H1 (cell line): ENCODE data around the gene AKR1C2. TPM values are rescaled to one million over a fixed set of nuclear protein-coding genes. Genes with fewer than 3 reads are reported as not detected.

ENCODE experiments used
- CTCF ChIA-PET: fragments of 300-600 bp; sonication (Branson Sonifier 250); formaldehyde crosslinking; loops from one replicate; lab custom pipeline; 2021; ENCODE audit not compliant: partially characterized antibody; lab: Charles Lee
- POLR2A ChIA-PET: fragments of 300-600 bp; sonication (Branson Sonifier 250); formaldehyde crosslinking; loops from one replicate; lab custom pipeline; 2021; ENCODE audit warnings: inconsistent platforms; ENCODE audit not compliant: partially characterized antibody; lab: Charles Lee
- DNase-seq, 2 experiments: peaks; one replicate each; pipeline versions ENCODE4 v3.0.0 to v3.0.0-alpha.2; 2010 to 2022; ENCODE audit warnings: low spot score in 2 of 2, low read depth in 1 of 2, mixed read lengths in 1 of 2
- FAIRE-seq: peaks from 2 replicates; lab custom pipeline; 2011; peaks lifted over from hg19 to GRCh38; lab: Jason Lieb, UNC
- H2AFZ ChIP-seq: 2 replicates; pipeline ENCODE4 v1.8.1; 2012; ENCODE audit warnings: low read length, inconsistent platforms
- H2AK5ac ChIP-seq: 2 replicates; pipeline ENCODE4 v1.6.1; 2013; ENCODE audit warnings: low read depth, low read length
- H2BK120ac ChIP-seq: replicated peaks from 2 replicates; pipeline ENCODE3; 2013; ENCODE audit warnings: low read depth, low read length, inconsistent platforms
- H2BK12ac ChIP-seq: 2 replicates; pipeline ENCODE4 v1.6.1; 2013; ENCODE audit warnings: low read depth, low read length
- H2BK15ac ChIP-seq: 2 replicates; pipeline ENCODE4 v1.6.1; 2013; ENCODE audit warnings: low read length
- H2BK20ac ChIP-seq: 2 replicates; pipeline ENCODE4 v1.6.1; 2013; ENCODE audit warnings: low read length
- H2BK5ac ChIP-seq: 2 replicates; pipeline ENCODE4 v1.6.1; 2013; ENCODE audit warnings: low read depth, low read length
- H3K14ac ChIP-seq: 2 replicates; pipeline ENCODE4 v1.6.1; 2013; ENCODE audit warnings: inconsistent platforms; ENCODE audit not compliant: insufficient read length
- H3K18ac ChIP-seq: 2 replicates; pipeline ENCODE4 v1.6.1; 2013; ENCODE audit warnings: low read length; ENCODE audit errors: extremely low read depth
- H3K23ac ChIP-seq: 2 replicates; pipeline ENCODE4 v1.6.1; 2013; ENCODE audit warnings: inconsistent platforms; ENCODE audit not compliant: insufficient read length
- H3K23me2 ChIP-seq: 2 replicates; pipeline ENCODE4 v1.6.1; 2013; ENCODE audit warnings: low read depth, low read length
- H3K27ac ChIP-seq: 2 replicates; pipeline ENCODE4 v1.6.1; 2011; ENCODE audit warnings: low read depth, low read length, inconsistent platforms
- H3K27me3 ChIP-seq, 4 experiments: replicated peaks in 1 of 4; 1 replicate in 1 of 4; 2 replicates in 3 of 4; pipeline versions ENCODE4 v1.6.1 to v1.8.1; 2011 to 2013; ENCODE audit warnings: low read length in 3 of 4, mild to moderate bottlenecking in 3 of 4, inconsistent platforms in 2 of 4, mixed read lengths in 2 of 4, moderate library complexity in 1 of 4; ENCODE audit not compliant: control insufficient read depth in 3 of 4, insufficient read depth in 3 of 4; ENCODE audit errors: extremely low read depth in 1 of 4
- H3K36me3 ChIP-seq, 4 experiments: 2 replicates each; pipeline versions ENCODE4 v1.6.1 to v1.8.1; 2011 to 2013; ENCODE audit warnings: mild to moderate bottlenecking in 4 of 4, low read length in 3 of 4, moderate library complexity in 2 of 4, control low read depth in 1 of 4, inconsistent platforms in 1 of 4; ENCODE audit not compliant: insufficient read depth in 4 of 4, control insufficient read depth in 2 of 4
- H3K4ac ChIP-seq: replicated peaks from 2 replicates; pipeline ENCODE3; 2013; ENCODE audit warnings: low read length, low read depth, mixed read lengths, inconsistent platforms; ENCODE audit not compliant: insufficient read length
- H3K4me1 ChIP-seq, 4 experiments: replicated peaks in 1 of 4; 1 replicate in 1 of 4; 2 replicates in 3 of 4; pipeline versions ENCODE4 v1.6.1 to v1.8.1; 2011 to 2013; ENCODE audit warnings: low read length in 3 of 4, inconsistent platforms in 2 of 4, mixed read lengths in 1 of 4; ENCODE audit not compliant: insufficient read depth in 4 of 4, control insufficient read depth in 3 of 4
- H3K4me2 ChIP-seq, 2 experiments: 2 replicates each; pipeline versions ENCODE4 v1.6.1 to v1.8.1; 2011 to 2013; ENCODE audit warnings: low read depth in 2 of 2, low read length in 2 of 2, control low read depth in 1 of 2, inconsistent platforms in 1 of 2, mild to moderate bottlenecking in 1 of 2; ENCODE audit not compliant: insufficient read depth in 1 of 2
- H3K4me3 ChIP-seq, 4 experiments: fragments of 200-600, 300-600 bp in 1 of 4; sonication (generic), shearing (Covaris generic), sonication (Bioruptor Twin) in 1 of 4; 2 replicates each; pipeline versions ENCODE4 v1.5.1 to v1.8.1; 2011 to 2016; ENCODE audit warnings: low read length in 4 of 4, low read depth in 3 of 4, control low read depth in 2 of 4, inconsistent platforms in 2 of 4, mild to moderate bottlenecking in 2 of 4, mixed read lengths in 1 of 4, moderate library complexity in 1 of 4; ENCODE audit not compliant: insufficient read depth in 2 of 4; ENCODE audit errors: extremely low read depth in 1 of 4
- H3K56ac ChIP-seq: replicated peaks from 2 replicates; pipeline ENCODE3; 2013; ENCODE audit warnings: low read depth, mild to moderate bottlenecking, mixed read lengths, low read length, inconsistent platforms; ENCODE audit not compliant: insufficient read length
- H3K79me1 ChIP-seq: 2 replicates; pipeline ENCODE4 v1.6.1; 2013; ENCODE audit warnings: low read depth, low read length, control low read depth
- H3K79me2 ChIP-seq, 2 experiments: 2 replicates each; pipeline versions ENCODE4 v1.6.1 to v1.8.1; 2012 to 2013; ENCODE audit warnings: low read length in 2 of 2, mild to moderate bottlenecking in 2 of 2, inconsistent platforms in 1 of 2; ENCODE audit not compliant: insufficient read depth in 2 of 2, control insufficient read depth in 1 of 2
- H3K9ac ChIP-seq, 4 experiments: replicated peaks in 1 of 4; 1 replicate in 1 of 4; 2 replicates in 3 of 4; pipeline versions ENCODE4 v1.6.1 to v1.8.1; 2011 to 2013; ENCODE audit warnings: low read depth in 3 of 4, low read length in 3 of 4, control low read depth in 2 of 4, mild to moderate bottlenecking in 2 of 4, moderate library complexity in 2 of 4, inconsistent platforms in 1 of 4; ENCODE audit errors: extremely low read depth in 1 of 4
- H3K9me3 ChIP-seq, 2 experiments: 2 replicates each; pipeline versions ENCODE4 v1.6.1 to v1.8.1; 2012 to 2013; ENCODE audit warnings: mild to moderate bottlenecking in 2 of 2, moderate library complexity in 2 of 2, control low read depth in 1 of 2, inconsistent platforms in 1 of 2, low read depth in 1 of 2, low read length in 1 of 2, mixed read lengths in 1 of 2; ENCODE audit not compliant: insufficient read depth in 2 of 2
- H4K20me1 ChIP-seq, 2 experiments: replicated peaks in 1 of 2; 2 replicates each; pipeline versions ENCODE3 to v1.8.1; 2011 to 2013; ENCODE audit warnings: inconsistent platforms in 2 of 2, low read length in 2 of 2, mild to moderate bottlenecking in 1 of 2; ENCODE audit not compliant: insufficient read depth in 2 of 2, control insufficient read depth in 1 of 2
- H4K5ac ChIP-seq: 2 replicates; pipeline ENCODE4 v1.6.1; 2013; ENCODE audit warnings: low read length, low read depth, mixed read lengths, inconsistent platforms; ENCODE audit not compliant: insufficient read length
- H4K8ac ChIP-seq: 2 replicates; pipeline ENCODE4 v1.8.0; 2013; ENCODE audit warnings: mild to moderate bottlenecking, moderate library complexity, low read length, inconsistent platforms; ENCODE audit not compliant: insufficient read depth; ENCODE audit errors: extremely low read depth
- H4K91ac ChIP-seq: replicated peaks from 2 replicates; pipeline ENCODE3; 2013; ENCODE audit warnings: low read length, mixed read lengths, inconsistent platforms; ENCODE audit not compliant: insufficient read length
- BACH1 ChIP-seq: IDR thresholded peaks from 2 replicates; pipeline ENCODE4 v1.6.1; 2012; ENCODE audit warnings: low read length, improper control_type of control experiment
- CREB1 ChIP-seq: IDR thresholded peaks from 2 replicates; pipeline ENCODE4 v1.6.1; 2012; ENCODE audit warnings: inconsistent platforms
- EP300 ChIP-seq, 2 experiments: IDR thresholded peaks; 1 replicate in 1 of 2; 2 replicates in 1 of 2; pipeline ENCODE4 v1.6.1; 2011 to 2012; ENCODE audit warnings: low read depth in 2 of 2, low read length in 2 of 2, mild to moderate bottlenecking in 2 of 2, borderline replicate concordance in 1 of 2, inconsistent platforms in 1 of 2, moderate library complexity in 1 of 2
- GTF2F1 ChIP-seq: IDR thresholded peaks from 2 replicates; pipeline ENCODE4 v1.6.1; 2012; ENCODE audit warnings: low read depth, low read length, improper control_type of control experiment, borderline replicate concordance
- KDM4A ChIP-seq: IDR thresholded peaks from one replicate; pipeline ENCODE4 v1.7.1; 2012; ENCODE audit warnings: low read depth, mild to moderate bottlenecking, moderate library complexity, low read length, inconsistent platforms; ENCODE audit not compliant: severe bottlenecking
- RNF2 ChIP-seq: fragments of 200-900, 300-1000 bp; sonication (generic); IDR thresholded peaks from 2 replicates; pipeline ENCODE4 v1.7.1; 2016; ENCODE audit warnings: borderline replicate concordance, low read depth, mild to moderate bottlenecking, antibody characterized with exemption, low read length; ENCODE audit not compliant: poor library complexity, severe bottlenecking; ENCODE audit errors: missing control alignments
- RXRA ChIP-seq: IDR thresholded peaks from 2 replicates; pipeline ENCODE4 v1.6.1; 2011; ENCODE audit warnings: low read depth, mild to moderate bottlenecking, low read length, moderate library complexity; ENCODE audit not compliant: insufficient read depth
- SAP30 ChIP-seq: fragments of 300-600 bp; sonication (generic); IDR thresholded peaks from 2 replicates; pipeline ENCODE4 v1.7.1; 2012; ENCODE audit warnings: low read length, moderate library complexity, mild to moderate bottlenecking, inconsistent platforms; ENCODE audit not compliant: insufficient read depth, insufficient replicate concordance
- SP2 ChIP-seq: IDR thresholded peaks from 2 replicates; pipeline ENCODE4 v1.6.1; 2012; ENCODE audit warnings: mild to moderate bottlenecking, low read length, inconsistent platforms
- TCF12 ChIP-seq: IDR thresholded peaks from 2 replicates; pipeline ENCODE4 v1.6.1; 2011; ENCODE audit warnings: low read depth, mild to moderate bottlenecking, low read length
- YY1 ChIP-seq: IDR thresholded peaks from 2 replicates; pipeline ENCODE4 v1.6.1; 2011; ENCODE audit warnings: low read depth, mild to moderate bottlenecking, low read length
- WGBS, 2 experiments: shearing (Covaris generic) in 1 of 2; methylation state at CpG; one replicate each; pipeline versions ENCODE4 v1.1.6 to v1.1.7; 2013 to 2015; ENCODE audit warnings: low lambda C conversion rate in 2 of 2, mixed read lengths in 2 of 2, inconsistent platforms in 1 of 2, low coverage in 1 of 2, missing lambda C conversion rate in 1 of 2; ENCODE audit not compliant: insufficient replicate concordance in 2 of 2, insufficient coverage in 1 of 2, insufficient read length in 1 of 2; ENCODE audit errors: extremely low coverage in 1 of 2, missing lambda C conversion rate in 1 of 2; 5-methylcytosine and 5-hydroxymethylcytosine counted together
- polyA plus RNA-seq, 7 experiments: library from polyadenylated mRNA; depleted of rRNA in 3 of 7; stranded (reverse) in 5 of 7; unstranded in 2 of 7; fragments of >200 nt in 5 of 7; fragments of 200-250 nt in 2 of 7; gene quantifications; 1 replicate in 5 of 7; 2 replicates in 1 of 7; 4 replicates in 1 of 7; pipeline versions ENCODE4 v1.2.1 to v1.2.3, GENCODE V29; 2011 to 2013; ENCODE audit warnings: missing spikeins in 2 of 7, mixed read lengths in 2 of 7
- total RNA-seq: library from RNA; stranded (reverse); fragmentation: NEBNext Ultra II Directional; extraction: Animal tissue kit (Norgen Biotek cat#: 25700); gene quantifications from 2 replicates; pipeline ENCODE4 v1.2.1, GENCODE V29; 2021

Gene AKR1C2
- total and polyA plus RNA-seq, 2 of the 8 experiments (the other 6 are each of a cell fraction or from before 2014, with no cell fraction given): 0.77 to 1.2 TPM

DNA sequence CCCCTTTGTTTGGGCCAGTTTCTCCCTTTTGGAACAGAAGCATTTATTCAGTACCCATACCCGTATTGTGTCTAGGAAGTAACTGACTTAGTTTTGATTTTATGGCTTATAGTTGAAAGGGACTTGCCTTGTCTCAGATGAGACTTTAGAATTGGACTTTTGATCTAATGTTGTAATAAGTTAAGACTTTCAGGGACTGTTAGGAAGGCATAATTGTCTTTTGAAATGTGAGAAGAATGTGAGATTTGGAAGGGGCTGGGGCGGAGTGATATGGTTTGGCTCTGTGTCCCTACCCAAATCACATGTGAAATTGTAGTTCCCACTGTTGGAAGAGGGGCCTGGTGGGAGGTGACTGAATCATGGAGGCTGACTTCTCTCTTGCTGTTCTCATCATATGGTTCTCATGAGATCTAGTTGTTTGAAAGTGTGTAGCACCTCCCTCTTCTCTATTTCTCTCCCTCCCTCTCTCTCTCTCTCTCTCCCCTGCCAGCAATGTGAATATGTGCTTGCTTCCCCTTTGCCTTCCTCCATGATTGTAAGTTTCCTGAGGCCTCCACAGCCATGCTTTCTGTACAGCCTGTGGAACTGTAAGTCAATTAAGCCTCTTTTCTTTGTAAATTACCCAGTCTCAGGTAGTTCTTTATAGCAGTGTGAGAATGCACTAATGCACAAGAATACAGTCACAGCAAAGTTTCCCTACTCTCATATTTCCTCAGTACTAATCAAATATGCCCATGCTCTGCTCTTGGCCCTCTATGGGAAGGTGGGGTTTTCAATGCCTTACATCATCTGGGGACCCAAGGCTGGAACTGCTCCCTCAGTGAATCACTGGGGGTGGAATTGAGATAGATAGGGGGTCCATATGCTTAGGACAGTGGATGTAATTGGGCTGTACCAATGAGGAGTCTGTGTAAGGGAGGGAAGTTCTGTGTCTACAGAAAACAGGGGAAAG, 57.6 kb downstream of the AKR1C2 start:
- Histone ChIP-seq H2BK15ac (no peak overlapping the region), H3K14ac (no peak overlapping the region), H3K27ac (no peak overlapping the region), H2BK5ac (peak overlapping the region; percentile 90; the same call in 1 of the 2 replicates), H3K9ac (no peak overlapping the region), H4K91ac (peak overlapping the region; percentile 10), H3K4me3 (no peak overlapping the region), H3K9me3 (no peaks in the 10 kb centered on the region), H3K56ac (no peak overlapping the region), H3K23ac (no peak overlapping the region), H3K79me1 (no peaks in the 10 kb centered on the region), H3K4ac (no peak overlapping the region), H2AK5ac (no peak overlapping the region), H3K4me1 (peaks cover 3 to 21% (median 14%) of the 10 kb centered on the region in 4 experiments), H2BK12ac (peak overlapping the region; percentile 71; the same call in 1 of the 2 replicates), H4K8ac (no peak overlapping the region), H3K23me2 (no peaks in the 10 kb centered on the region), H2AFZ (no peak overlapping the region), H3K79me2 (no peaks in the 10 kb centered on the region), H3K18ac (no peak overlapping the region), H3K36me3 (no peaks in the 10 kb centered on the region), H2BK20ac (peak overlapping the region; percentile 94; the same call in 1 of the 2 replicates), H4K5ac (no peak overlapping the region), H2BK120ac (peak overlapping the region; percentile 75), H4K20me1 (no peaks in the 10 kb centered on the region), H3K27me3 (no peaks in the 10 kb centered on the region; a peak in 1 of 7 replicates), H3K4me2 (no peak overlapping the region)
- DNase-seq (no peak), FAIRE-seq (no peak)
- CTCF ChIA-PET: interaction anchor here (0.9 kb wide), 1 partner anchor 678 kb away, joined by 3 read pairs; no protein-coding TSS in a partner anchor
- 95% methylated on average over 2 of the region's 2 CpGs; no CpG with 5 or more reads in 1 of the 2 experiments for WGBS, 2 experiments
- POLR2A ChIA-PET: no interaction called here
- TF ChIP-seq BACH1 (no peak), GTF2F1 (no peak), CREB1 (no peak), EP300 (IDR thresholded peaks at IDR 0.05; ENCODE audit: borderline replicate concordance in 1 of 2, low read depth in 2 of 2, low read length in 2 of 2) (no peak), RXRA (no peak), TCF12 (no peak), SAP30 (no peak), RNF2 (no peak), KDM4A (no peak), SP2 (no peak), YY1 (no peak)
